PFSK-1 (cell line): ENCODE measurements around the gene COL4A2.

Experiments used
- FOXP2 ChIP-seq: optimal IDR thresholded peaks from 2 replicates; pipeline ENCODE3; 2011; ENCODE audit warnings: borderline replicate concordance, control low read depth, inconsistent platforms; ENCODE audit not compliant: insufficient read depth; ENCODE audit errors: extremely low read length, extremely low read depth
- POLR2AphosphoS5 ChIP-seq: IDR thresholded peaks from 2 replicates; pipeline ENCODE4 v1.6.1; 2012; ENCODE audit warnings: low read depth, mild to moderate bottlenecking, control low read depth, low read length, moderate library complexity
- REST ChIP-seq, 2 experiments: IDR thresholded peaks; 2 replicates each; pipeline versions ENCODE4 v1.6.1 to v1.8.0; 2011 to 2012; ENCODE audit warnings: low read depth in 2 of 2, low read length in 2 of 2, control low read depth in 1 of 2, inconsistent platforms in 1 of 2, mild to moderate bottlenecking in 1 of 2, moderate library complexity in 1 of 2; ENCODE audit not compliant: insufficient read depth in 1 of 2
- SIN3A ChIP-seq: IDR thresholded peaks from 2 replicates; pipeline ENCODE4 v1.6.1; 2012; ENCODE audit warnings: mild to moderate bottlenecking, low read length, moderate library complexity, borderline replicate concordance; ENCODE audit not compliant: insufficient read depth
- TAF1 ChIP-seq: IDR thresholded peaks from 2 replicates; pipeline ENCODE4 v1.6.1; 2012; ENCODE audit warnings: low read length, control low read depth, borderline replicate concordance; ENCODE audit not compliant: insufficient read depth

COL4A2 gene

GRCh38 chr13:110506859-110507566 lies 199.9 kb downstream of the COL4A2 start:
- TF ChIP-seq REST (IDR thresholded peaks at IDR 0.05; ENCODE audit: insufficient read depth in 1 of 2, low read depth in 2 of 2, low read length in 2 of 2) (no peak), FOXP2 (no peak)

GRCh38 chr13:110507678-110508381 lies 200.7 kb downstream of the COL4A2 start:
- TF ChIP-seq FOXP2 (no peak), TAF1 (no peak), SIN3A (no peak), POLR2AphosphoS5 (no peak), REST (IDR thresholded peaks at IDR 0.05; ENCODE audit: insufficient read depth in 1 of 2, low read depth in 2 of 2, low read length in 2 of 2) (no peak)

GRCh38 chr13:110509478-110509926 lies 202.4 kb downstream of the COL4A2 start:
- TF ChIP-seq REST (IDR thresholded peaks at IDR 0.05; ENCODE audit: insufficient read depth in 1 of 2, low read depth in 2 of 2, low read length in 2 of 2) (no peak), TAF1 (no peak), SIN3A (no peak), POLR2AphosphoS5 (no peak), FOXP2 (no peak)

- TF ChIP-seq FOXP2, result no peak
- no peak for TF ChIP-seq POLR2AphosphoS5
- no peak for TF ChIP-seq TAF1
- TF ChIP-seq REST (IDR thresholded peaks at IDR 0.05; ENCODE audit: insufficient read depth in 1 of 2, low read depth in 2 of 2, low read length in 2 of 2), result no peak
- TF ChIP-seq SIN3A, result no peak
Measured at GRCh38 chr13:110509971-110510786, 203.1 kb downstream of the COL4A2 start.
